GM12801 (cell line): ENCODE results near the gene SEL1L2.

ENCODE experiments used
- CTCF ChIP-seq: IDR thresholded peaks from one replicate; pipeline ENCODE4 v1.5.1; 2011; ENCODE audit warnings: control low read depth; ENCODE audit not compliant: insufficient read length; ENCODE audit errors: extremely low read depth

The SEL1L2 gene

DNA sequence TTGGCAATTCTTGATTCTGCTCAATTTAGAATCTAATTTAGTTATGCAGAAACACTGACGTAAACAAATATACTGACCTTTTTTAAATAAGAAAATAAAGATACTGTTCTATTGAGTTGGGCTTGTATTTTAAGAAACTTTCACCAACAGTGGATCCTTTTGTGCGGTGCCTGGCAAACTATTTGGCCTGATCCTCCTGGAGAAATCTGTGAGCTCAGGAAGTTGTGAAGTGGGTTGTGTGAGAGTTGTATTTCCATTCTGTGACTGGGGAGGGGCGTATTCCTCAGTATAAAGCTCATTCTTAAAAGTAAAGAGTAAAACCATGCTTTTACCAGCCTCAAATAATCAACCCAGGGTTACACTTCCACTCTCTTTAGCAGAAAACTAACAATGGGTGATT, 85.6 kb downstream of the SEL1L2 start:
- TF ChIP-seq CTCF = no peak

GRCh38 chr20:13900496-13900895, 89.9 kb downstream of the SEL1L2 start:
- TF ChIP-seq CTCF = no peak

DNA sequence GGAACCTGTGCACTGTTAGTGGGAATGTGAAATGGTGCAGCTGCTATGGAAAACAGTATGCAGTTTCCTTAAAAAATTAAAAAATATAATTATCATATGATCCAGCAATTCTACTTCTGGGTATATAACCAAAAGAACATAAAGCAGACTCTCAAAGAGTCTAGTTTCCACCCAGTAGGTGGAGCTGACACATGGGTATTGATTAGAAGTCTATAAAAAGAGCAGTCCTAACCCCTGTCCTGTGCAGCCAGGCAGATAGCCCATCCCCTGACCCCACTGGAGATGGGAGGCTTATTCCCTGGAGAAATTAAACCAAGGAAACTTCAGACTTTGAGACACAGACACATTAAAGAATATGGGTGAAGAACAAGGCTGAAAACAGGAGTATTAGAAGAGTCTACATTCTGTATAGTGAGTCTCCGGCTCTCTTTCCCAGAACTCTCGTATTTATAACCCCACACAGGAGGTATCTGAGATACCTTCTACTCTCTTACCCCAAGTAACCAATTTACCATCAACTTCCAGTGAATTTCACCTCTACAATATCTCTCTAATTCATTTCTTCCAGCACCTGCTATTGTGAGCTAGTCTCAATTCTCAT, 92.3 kb downstream of the SEL1L2 start:
- TF ChIP-seq CTCF = no peak

- TF ChIP-seq CTCF = no peak
These were observed 98.8 kb downstream of the SEL1L2 start for GRCh38 chr20:13891575-13891974.

- no peak for TF ChIP-seq CTCF
These were observed 105.6 kb downstream of the SEL1L2 start for GRCh38 chr20:13884803-13885202.

DNA sequence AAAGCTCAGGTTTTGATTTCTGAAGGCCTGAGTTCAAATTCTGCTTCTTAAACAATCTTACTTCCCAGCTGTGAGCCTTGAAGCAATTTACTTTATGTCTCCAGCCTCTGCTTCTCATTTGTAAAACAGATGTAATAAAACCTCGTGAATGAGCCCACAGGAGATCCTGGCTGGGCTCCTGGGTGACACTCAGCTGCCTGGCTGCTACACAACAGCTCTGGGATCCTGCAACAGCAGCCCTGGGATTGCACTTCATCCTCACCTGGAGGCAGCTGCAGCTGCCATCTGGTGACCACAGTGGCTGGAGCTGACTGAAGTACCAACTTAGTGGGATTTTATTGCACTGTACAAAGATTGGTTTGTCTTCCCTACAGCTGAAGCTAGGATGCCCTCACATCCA, 107.0 kb downstream of the SEL1L2 start:
- no peak for TF ChIP-seq CTCF

GRCh38 chr20:13878566-13878965, 111.8 kb downstream of the SEL1L2 start:
- TF ChIP-seq CTCF = no peak
